ENCODE measurements around the gene SPRED3.

Gene SPRED3

DNA sequence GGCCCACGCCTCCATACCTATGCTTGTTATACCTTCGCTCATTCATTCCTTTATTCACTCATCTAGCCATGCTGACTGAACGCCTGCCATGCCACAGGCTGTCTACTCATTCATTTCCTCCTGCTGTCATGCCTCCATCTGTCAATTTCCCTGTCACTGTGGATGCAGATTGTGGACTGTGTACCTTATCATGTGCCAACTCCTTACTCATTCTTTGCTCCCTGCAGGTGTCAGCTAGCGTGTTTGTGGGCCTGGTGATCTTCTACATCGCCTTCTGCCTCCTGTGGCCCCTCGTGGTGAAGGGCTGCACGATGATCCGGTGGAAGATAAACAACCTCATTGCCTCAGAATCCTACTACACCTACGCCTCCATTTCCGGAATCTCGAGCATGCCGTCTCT, 18.2 kb upstream of the SPRED3 start:
- Histone ChIP-seq H4K20me1 (ENCODE audit: insufficient read depth, low read length) (peaks cover 5% of the 10 kb centered on the region; the same call in 1 of the 2 replicates), H3K4me1 (ENCODE audit: insufficient read depth, low read length) (peaks cover 9% of the 10 kb centered on the region), H3K4me2 (ENCODE audit: insufficient read depth, low read length) (no peak overlapping the region), H3K9me3 (ENCODE audit: insufficient read depth, low read length, severe bottlenecking) (no peaks in the 10 kb centered on the region), H3K79me2 (ENCODE audit: insufficient read depth, low read length) (peaks cover 7% of the 10 kb centered on the region), H3K9ac (ENCODE audit: low read depth, low read length) (no peak overlapping the region), H3K4me3 (ENCODE audit: low read depth in 1 of 2, low read length in 2 of 2) (no peak overlapping the region), H3K27ac (ENCODE audit: low read length) (no peak overlapping the region), H2AFZ (ENCODE audit: low read depth, low read length) (no peak overlapping the region), H3K36me3 (ENCODE audit: insufficient read depth, low read length) (peaks cover 4% of the 10 kb centered on the region; the same call in 1 of the 2 replicates), H3K27me3 (ENCODE audit: insufficient read depth, low read length, poor library complexity) (no peaks in the 10 kb centered on the region)
- DNase-seq: no peak
- no peak for TF ChIP-seq EZH2 (IDR thresholded peaks at IDR 0.05; ENCODE audit: borderline replicate concordance, low read depth, low read length, severe bottlenecking)
- TF ChIP-seq, protein P1, sequence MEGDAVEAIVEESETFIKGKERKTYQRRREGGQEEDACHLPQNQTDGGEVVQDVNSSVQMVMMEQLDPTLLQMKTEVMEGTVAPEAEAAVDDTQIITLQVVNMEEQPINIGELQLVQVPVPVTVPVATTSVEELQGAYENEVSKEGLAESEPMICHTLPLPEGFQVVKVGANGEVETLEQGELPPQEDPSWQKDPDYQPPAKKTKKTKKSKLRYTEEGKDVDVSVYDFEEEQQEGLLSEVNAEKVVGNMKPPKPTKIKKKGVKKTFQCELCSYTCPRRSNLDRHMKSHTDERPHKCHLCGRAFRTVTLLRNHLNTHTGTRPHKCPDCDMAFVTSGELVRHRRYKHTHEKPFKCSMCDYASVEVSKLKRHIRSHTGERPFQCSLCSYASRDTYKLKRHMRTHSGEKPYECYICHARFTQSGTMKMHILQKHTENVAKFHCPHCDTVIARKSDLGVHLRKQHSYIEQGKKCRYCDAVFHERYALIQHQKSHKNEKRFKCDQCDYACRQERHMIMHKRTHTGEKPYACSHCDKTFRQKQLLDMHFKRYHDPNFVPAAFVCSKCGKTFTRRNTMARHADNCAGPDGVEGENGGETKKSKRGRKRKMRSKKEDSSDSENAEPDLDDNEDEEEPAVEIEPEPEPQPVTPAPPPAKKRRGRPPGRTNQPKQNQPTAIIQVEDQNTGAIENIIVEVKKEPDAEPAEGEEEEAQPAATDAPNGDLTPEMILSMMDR (IDR thresholded peaks at IDR 0.05; ENCODE audit: borderline replicate concordance, extremely low read depth, low read length, poor library complexity, severe bottlenecking): no peak
- no peak for ATAC-seq (ENCODE audit: insufficient read depth, low read depth)

DNA sequence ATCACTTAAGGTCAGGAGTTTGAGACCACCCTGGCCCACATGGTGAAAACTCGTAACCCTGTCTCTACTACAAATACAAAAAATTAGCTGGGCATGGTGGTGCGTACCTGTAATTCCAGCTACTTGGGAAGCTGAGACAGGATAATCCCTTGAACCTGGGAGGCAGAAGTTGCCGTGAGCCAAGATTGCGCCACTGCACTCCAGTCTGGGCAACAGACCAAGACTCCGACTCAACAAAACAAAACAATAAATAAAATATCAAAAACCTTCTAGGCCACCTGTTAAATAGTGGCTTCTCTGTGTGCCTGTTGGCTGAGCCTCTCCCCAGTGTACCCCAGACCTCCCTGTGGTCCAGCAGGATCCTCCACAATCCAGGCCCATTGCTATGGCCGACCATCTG, 17.4 kb upstream of the SPRED3 start:
- H3K9ac ChIP-seq (ENCODE audit: low read depth, low read length): no peak overlapping the region
- no peak overlapping the region for H3K4me3 ChIP-seq (ENCODE audit: low read depth in 1 of 2, low read length in 2 of 2)
- H3K9me3 ChIP-seq (ENCODE audit: insufficient read depth, low read length, severe bottlenecking): no peaks in the 10 kb centered on the region
- peaks cover 15% of the 10 kb centered on the region for H3K79me2 ChIP-seq (ENCODE audit: insufficient read depth, low read length)
- DNase-seq (no peak), ATAC-seq (ENCODE audit: insufficient read depth, low read depth) (no peak)
- peaks cover 8% of the 10 kb centered on the region; the same call in 1 of the 2 replicates for H3K36me3 ChIP-seq (ENCODE audit: insufficient read depth, low read length)
- no peaks in the 10 kb centered on the region for H3K27me3 ChIP-seq (ENCODE audit: insufficient read depth, low read length, poor library complexity)
- H3K4me1 ChIP-seq (ENCODE audit: insufficient read depth, low read length): peaks cover 16% of the 10 kb centered on the region
- H3K27ac ChIP-seq (ENCODE audit: low read length): no peak overlapping the region
- peaks cover 12% of the 10 kb centered on the region for H4K20me1 ChIP-seq (ENCODE audit: insufficient read depth, low read length)
- H3K4me2 ChIP-seq (ENCODE audit: insufficient read depth, low read length): no peak overlapping the region
- no peak overlapping the region for H2AFZ ChIP-seq (ENCODE audit: low read depth, low read length)
- no peak for TF ChIP-seq EZH2 (IDR thresholded peaks at IDR 0.05; ENCODE audit: borderline replicate concordance, low read depth, low read length, severe bottlenecking)
- TF ChIP-seq, protein P1 (IDR thresholded peaks at IDR 0.05; ENCODE audit: borderline replicate concordance, extremely low read depth, low read length, poor library complexity, severe bottlenecking): no peak

DNA sequence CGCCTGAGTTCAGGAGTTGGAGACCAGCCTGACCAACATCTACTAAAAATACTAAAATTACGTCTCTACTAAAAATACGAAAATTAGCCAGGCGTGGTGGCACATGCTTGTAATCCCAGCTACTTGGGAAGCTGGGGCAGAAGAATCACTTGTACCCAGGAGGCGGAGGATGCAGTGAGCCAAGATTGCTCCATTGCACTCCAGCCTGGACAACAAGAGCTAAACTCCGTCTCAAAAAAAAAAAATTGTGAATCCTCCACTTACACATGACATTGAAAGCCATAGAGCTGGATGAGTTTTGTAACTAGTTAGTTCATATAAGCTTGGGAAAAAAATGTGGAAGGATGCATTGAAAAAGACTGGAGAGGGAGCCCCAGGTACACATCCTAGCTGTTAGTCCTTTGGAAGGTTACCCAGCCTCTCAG, 14.6 kb upstream of the SPRED3 start:
- TF ChIP-seq EZH2 (IDR thresholded peaks at IDR 0.05; ENCODE audit: borderline replicate concordance, low read depth, low read length, severe bottlenecking): no peak
- TF ChIP-seq, protein P1 (IDR thresholded peaks at IDR 0.05; ENCODE audit: borderline replicate concordance, extremely low read depth, low read length, poor library complexity, severe bottlenecking): no peak
- peak overlapping the region; percentile 28 to 67; a peak in 3 of 4 replicates for H3K4me3 ChIP-seq (ENCODE audit: low read depth in 1 of 2, low read length in 2 of 2)
- peak overlapping the region; percentile 90 for H3K27ac ChIP-seq (ENCODE audit: low read length)
- H3K4me1 ChIP-seq (ENCODE audit: insufficient read depth, low read length): peaks cover 26% of the 10 kb centered on the region
- H3K27me3 ChIP-seq (ENCODE audit: insufficient read depth, low read length, poor library complexity): no peaks in the 10 kb centered on the region
- H3K4me2 ChIP-seq (ENCODE audit: insufficient read depth, low read length): peak overlapping the region; percentile 72
- peaks cover 22% of the 10 kb centered on the region for H4K20me1 ChIP-seq (ENCODE audit: insufficient read depth, low read length)
- no peaks in the 10 kb centered on the region for H3K9me3 ChIP-seq (ENCODE audit: insufficient read depth, low read length, severe bottlenecking)
- H3K36me3 ChIP-seq (ENCODE audit: insufficient read depth, low read length): peaks cover 32% of the 10 kb centered on the region
- no peak for ATAC-seq (ENCODE audit: insufficient read depth, low read depth)
- H3K9ac ChIP-seq (ENCODE audit: low read depth, low read length): peak overlapping the region; percentile 91
- H2AFZ ChIP-seq (ENCODE audit: low read depth, low read length): peak overlapping the region; percentile 95
- no peak for DNase-seq
- peaks cover 40% of the 10 kb centered on the region for H3K79me2 ChIP-seq (ENCODE audit: insufficient read depth, low read length)

Measured in DND-41 (cell line).